Stimulated activated naive CD8-positive, alpha-beta T cell treated with anti-CD3 and anti-CD28 coated beads, Interleukin-15, amount 100 ng/mL, for 72 hours (primary cell): ENCODE data around the gene MAPKAP1.
"Not testable (repeated sequence)": the region's sequence is repeated elsewhere in the genome, so short reads cannot be mapped to it uniquely, and the experiment has no call there.

Experiments used
- ATAC-seq: fragments of 150-1000 bp; cut with Tn5 transposase; 2 replicates; pipeline ENCODE4 v1.10.0; 2021; ENCODE audit warnings: mild to moderate bottlenecking, moderate library complexity
- DNase-seq, 2 donors: peaks; one replicate each; pipeline ENCODE4 v3.0.0; 2021 to 2022
- H3K27ac Mint-ChIP-seq, 2 donors: one replicate each; pipeline ENCODE4 v1.8.0; 2022; ENCODE audit warnings: mild to moderate bottlenecking in 2 of 2, mixed read lengths in 2 of 2, moderate library complexity in 2 of 2
- H3K27me3 Mint-ChIP-seq: one replicate; pipeline ENCODE4 v1.8.0; 2022; ENCODE audit warnings: mixed read lengths
- H3K4me1 Mint-ChIP-seq: one replicate; pipeline ENCODE4 v1.8.0; 2022; ENCODE audit warnings: mild to moderate bottlenecking, mixed read lengths
- H3K4me3 Mint-ChIP-seq, 2 donors: one replicate each; pipeline ENCODE4 v1.8.0; 2022; ENCODE audit warnings: mild to moderate bottlenecking in 2 of 2, mixed read lengths in 2 of 2, moderate library complexity in 1 of 2
- H3K9me3 Mint-ChIP-seq, 2 donors: one replicate each; pipeline ENCODE4 v1.8.0; 2022; ENCODE audit warnings: mixed read lengths in 2 of 2

The MAPKAP1 gene

DNA sequence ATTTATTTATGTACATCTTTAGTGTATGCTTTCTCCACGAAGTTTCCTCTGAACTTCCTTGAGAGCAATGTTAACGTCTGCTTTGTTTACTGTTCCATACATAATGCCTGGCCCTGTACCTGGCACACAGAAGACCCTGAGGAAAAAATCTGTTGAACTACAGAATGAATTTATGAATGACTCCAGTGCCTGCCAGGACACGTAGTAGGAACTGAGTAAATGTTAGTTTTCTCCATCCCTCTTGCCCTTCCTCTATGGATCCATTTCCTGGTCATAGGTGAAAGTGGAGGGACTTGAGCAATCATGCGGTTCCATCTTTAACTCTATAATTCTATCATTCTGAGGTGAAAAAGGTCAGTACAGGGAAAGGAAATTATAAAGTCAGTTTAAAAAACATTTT, 117.7 kb downstream of the MAPKAP1 start:
- no peak for ATAC-seq
- DNase-seq, result no peak
- Mint-ChIP-seq H3K27me3 (no peaks in the 10 kb centered on the region), H3K4me3 (no peak overlapping the region), H3K9me3 (no peaks in the 10 kb centered on the region), H3K4me1 (peaks cover 33% of the 10 kb centered on the region), H3K27ac (no peak overlapping the region)

DNA sequence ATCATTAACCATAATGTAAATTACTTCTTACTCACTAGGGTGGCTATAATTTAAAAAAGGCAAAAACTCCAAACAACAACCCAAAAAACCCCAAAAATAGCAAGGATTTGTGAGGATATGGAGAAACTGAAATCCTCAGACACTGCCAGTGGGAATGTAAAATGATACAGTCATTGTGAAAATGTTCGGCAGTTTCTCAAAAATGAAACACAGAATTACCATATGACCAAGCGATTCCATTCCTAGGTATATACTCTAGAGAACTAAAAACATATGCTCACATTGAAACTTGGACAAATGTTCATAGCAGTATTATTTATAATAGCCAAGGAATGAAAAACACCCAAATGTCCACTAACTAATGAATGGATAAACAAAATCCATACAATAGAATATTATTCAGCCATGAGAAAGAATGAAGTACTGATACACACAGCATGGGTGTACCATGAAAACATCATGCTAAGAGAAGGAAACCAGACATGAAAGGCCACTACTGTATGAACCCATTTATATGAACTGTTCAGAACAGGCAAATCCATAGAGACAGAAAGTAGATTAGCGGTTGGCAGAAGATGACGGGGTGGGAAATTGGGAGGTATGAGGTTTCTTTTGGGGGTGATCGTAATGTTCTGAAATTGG, 119.1 kb downstream of the MAPKAP1 start:
- no peak overlapping the region for H3K4me3 Mint-ChIP-seq
- DNase-seq (no peak), ATAC-seq (no peak)
- H3K27me3 Mint-ChIP-seq, result no peaks in the 10 kb centered on the region
- H3K4me1 Mint-ChIP-seq, result peaks cover 24% of the 10 kb centered on the region
- no peak overlapping the region for H3K27ac Mint-ChIP-seq
- no peaks in the 10 kb centered on the region for H3K9me3 Mint-ChIP-seq

DNA sequence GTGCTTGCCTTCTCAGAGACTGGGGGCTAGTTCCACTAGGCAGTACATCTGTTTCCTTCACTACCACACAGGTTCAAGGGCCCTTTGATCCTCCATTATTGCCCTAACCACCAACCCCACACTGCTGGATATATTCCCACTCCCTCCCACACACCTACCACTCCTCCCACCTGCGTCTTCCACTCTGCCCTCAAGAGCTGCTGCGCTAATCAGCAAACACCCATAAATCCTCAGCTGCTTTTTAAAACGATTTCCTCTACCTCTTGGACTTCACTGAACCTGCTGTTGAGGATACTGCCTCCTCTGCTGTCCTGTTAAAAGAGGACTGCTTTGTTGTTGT, 120.9 kb downstream of the MAPKAP1 start:
- H3K27ac Mint-ChIP-seq, result no peak overlapping the region
- no peaks in the 10 kb centered on the region for H3K9me3 Mint-ChIP-seq

DNA sequence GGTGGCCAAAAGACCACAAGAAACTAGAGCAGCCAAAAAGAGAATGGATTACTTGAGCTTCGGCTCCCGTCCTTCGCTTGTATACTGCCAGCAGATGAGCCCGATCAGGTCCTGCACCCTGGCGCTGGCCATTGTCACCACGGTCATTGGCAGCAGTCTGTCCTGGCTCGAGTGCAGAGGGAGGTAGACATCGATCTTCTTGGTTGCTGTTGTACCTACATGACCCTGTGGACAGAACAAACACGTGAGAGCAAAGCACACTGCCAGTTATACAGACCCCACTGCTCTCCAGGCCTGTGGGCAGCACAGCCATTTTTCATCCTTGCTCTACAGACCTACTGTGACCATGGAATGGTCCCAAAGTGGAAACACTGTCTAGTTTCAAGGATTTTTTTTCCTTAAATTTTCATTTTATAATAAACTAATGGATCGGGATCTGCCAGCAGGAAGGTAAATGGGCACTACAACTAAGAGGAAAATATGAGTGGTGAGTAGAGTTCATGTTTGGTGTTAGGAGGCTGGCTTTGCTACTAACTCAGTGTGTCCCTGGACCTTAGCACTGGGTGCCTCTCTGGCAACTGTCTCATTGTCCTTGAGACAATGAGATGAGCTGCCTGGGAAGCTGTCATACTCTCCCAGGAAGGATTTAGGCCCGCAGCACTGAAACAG, 121.4 kb downstream of the MAPKAP1 start:
- H3K9me3 Mint-ChIP-seq, result no peaks in the 10 kb centered on the region
- peaks cover 24% of the 10 kb centered on the region for H3K4me1 Mint-ChIP-seq
- no peaks in the 10 kb centered on the region for H3K27me3 Mint-ChIP-seq
- H3K4me3 Mint-ChIP-seq, result no peak overlapping the region
- ATAC-seq (no peak), DNase-seq (no peak)
- no peak overlapping the region for H3K27ac Mint-ChIP-seq

More for the DNA sequence above, 120.9 kb downstream of the MAPKAP1 start:
- no peak overlapping the region for H3K4me3 Mint-ChIP-seq
- H3K27me3 Mint-ChIP-seq, result no peaks in the 10 kb centered on the region
- ATAC-seq, result no peak
- DNase-seq, result no peak
- peaks cover 24% of the 10 kb centered on the region for H3K4me1 Mint-ChIP-seq

DNA sequence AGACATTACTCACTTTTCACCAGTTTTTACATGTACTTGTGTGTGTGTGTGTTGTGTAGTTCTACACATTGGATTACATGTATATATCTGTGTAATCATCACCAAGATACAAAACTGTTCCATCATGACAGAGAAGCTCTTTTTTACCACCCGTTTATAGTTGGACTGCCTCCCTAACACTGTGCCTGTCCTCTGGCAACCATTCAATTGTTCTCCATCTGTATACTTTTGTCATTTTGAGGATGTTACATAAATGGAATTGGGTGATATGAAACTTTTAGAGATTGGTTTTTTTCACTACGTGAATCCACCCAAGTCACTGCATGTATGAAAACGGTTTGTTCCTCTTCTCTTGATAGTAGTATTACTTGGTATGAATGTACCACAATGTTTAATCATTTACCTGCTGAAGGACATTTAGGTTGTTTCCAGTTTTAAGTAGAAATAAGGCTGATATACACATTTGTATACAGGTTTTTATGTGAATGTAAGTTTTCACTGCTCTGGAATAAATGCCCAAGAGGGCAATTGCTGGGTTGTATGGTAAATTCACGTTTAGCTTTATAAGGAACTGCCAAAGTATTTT, 126.2 kb downstream of the MAPKAP1 start:
- Mint-ChIP-seq H3K27me3 (no peaks in the 10 kb centered on the region), H3K4me3 (no peak overlapping the region), H3K9me3 (no peaks in the 10 kb centered on the region), H3K4me1 (peaks cover under 1% of the 10 kb centered on the region), H3K27ac (no peak overlapping the region)
- ATAC-seq, result no peak
- DNase-seq, result no peak

DNA sequence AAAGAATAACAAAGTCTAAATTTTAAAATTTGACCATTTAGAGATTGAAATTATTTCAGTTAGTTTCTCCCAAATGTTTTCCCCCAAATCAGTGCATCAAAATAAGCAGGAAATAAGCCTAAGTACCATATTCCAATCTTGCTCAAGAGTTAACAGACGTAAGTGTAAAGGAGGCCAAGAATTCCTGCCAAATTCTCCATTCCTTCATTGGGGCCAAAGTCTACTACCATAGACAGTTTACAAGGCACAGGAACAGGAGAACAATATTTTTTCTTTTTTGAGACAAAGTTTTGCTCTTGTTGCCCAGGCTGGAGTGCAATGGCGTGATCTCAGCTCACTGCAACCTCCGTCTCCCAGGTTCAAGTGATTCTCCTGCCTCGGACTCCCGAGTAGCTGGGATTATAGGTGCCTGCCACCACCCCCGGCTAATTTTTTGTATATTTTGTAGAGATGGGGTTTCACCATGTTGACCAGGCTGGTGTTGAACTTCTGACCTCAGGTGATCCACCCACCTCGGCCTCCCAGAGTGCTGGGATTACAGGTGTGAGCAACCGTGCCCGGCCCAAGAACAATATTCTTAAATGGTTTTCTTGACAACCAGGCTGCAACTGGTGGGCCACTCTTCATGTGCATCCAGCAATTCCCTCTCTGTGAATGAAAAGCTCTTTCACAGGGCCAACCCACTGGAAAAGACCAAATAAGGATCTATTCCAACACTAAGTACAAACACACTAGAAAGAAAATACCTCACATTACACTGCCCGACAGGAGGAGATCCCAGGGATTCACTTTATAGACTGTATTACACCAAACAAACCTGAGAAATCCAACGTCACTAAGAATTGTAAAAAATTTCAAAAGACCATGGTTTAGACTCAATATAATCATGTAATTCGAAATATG, 127.7 kb downstream of the MAPKAP1 start:
- ATAC-seq, result no peak
- Mint-ChIP-seq H3K4me1 (no peaks in the 10 kb centered on the region), H3K4me3 (no peak overlapping the region), H3K9me3 (peaks cover 3 to 4% of the 10 kb centered on the region in 2 donors), H3K27me3 (no peaks in the 10 kb centered on the region), H3K27ac (no peak overlapping the region)
- DNase-seq, result no peak

DNA sequence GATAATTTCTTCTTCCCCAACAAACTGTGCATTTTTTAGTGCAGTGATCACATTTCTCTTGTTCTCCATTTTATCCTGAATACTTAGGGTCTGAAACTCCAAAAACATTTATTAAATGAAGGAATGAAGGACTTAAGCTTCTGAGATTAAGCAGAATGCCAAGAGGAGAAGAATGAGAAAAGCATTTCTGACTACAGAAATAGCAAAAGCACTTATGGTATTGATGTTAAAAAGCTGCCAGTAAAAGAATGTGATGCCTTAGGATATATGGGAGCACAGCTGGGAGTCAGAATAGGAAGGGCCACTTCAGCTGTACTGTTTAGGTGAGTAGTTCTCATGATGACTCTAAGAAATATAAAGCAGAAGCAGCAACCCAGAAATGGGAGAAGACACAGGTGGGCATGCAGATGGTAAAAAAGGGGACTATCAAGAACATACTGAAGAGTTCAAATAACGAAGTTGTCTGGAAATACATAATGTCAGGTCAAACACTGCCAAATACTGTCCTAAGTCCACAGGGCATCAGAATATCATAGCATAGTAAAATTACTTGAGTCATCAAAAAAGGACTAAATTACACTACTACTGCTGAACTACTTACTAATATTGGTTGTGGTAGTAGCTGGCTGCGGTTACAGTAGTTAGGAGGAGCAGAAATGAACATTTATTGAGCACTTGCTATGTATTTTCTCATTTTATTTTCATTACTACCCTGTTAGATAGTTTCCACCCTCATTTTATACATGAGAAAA, 132.7 kb downstream of the MAPKAP1 start:
- Mint-ChIP-seq H3K27ac (no peak overlapping the region), H3K27me3 (no peaks in the 10 kb centered on the region)

DNA sequence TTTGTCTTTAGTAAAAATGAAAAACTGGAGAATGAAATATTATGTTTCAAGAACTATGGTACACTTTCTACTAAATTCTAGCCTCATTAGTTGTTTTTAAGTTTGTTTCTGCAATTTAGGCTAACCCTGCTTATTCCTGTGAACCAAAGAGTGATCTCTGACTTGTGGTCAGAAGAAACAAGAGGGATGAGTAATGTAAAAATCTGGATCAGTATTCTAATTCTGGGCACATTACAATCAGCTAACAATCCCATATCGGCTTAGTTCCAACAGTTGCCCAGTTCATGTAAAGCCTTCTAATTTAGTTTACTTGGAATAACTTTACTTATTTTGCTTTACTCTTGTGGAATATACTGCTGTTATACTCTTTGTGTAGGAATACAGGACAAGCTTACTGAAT, 134.5 kb downstream of the MAPKAP1 start:
- DNase-seq, H3K4me1 Mint-ChIP-seq, H3K4me3 Mint-ChIP-seq, H3K27me3 Mint-ChIP-seq, ATAC-seq, H3K27ac Mint-ChIP-seq: not testable (repeated sequence)
- H3K9me3 Mint-ChIP-seq, result peaks cover 13 to 17% of the 10 kb centered on the region in 2 donors

More for the DNA sequence above, 132.7 kb downstream of the MAPKAP1 start:
- Mint-ChIP-seq H3K4me1 (no peaks in the 10 kb centered on the region), H3K9me3 (peaks cover 13 to 17% of the 10 kb centered on the region in 2 donors), H3K4me3 (no peak overlapping the region)
- DNase-seq (no peak), ATAC-seq (no peak)

DNA sequence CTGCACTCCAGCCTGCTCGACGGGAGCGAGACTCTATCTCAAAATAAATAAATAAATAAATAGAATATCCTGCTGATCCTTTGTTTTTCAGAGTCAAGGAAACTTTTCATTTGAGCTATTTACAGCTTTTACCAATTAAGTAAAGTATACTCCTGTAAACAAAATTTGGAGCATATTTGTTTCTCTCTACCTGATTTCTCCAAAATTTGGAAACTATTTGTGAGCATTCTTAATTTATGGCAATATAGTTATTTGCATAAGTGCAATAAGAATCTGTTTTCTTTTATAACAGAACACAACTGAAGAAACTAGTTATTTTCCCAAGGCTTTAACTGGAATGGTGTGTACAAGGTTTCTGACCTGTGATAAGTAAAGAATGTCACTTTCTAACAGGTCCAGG, 135.2 kb downstream of the MAPKAP1 start:
- H3K27ac Mint-ChIP-seq, DNase-seq, H3K4me1 Mint-ChIP-seq, ATAC-seq, H3K4me3 Mint-ChIP-seq, H3K27me3 Mint-ChIP-seq: not testable (repeated sequence)
- H3K9me3 Mint-ChIP-seq, result peaks cover 13 to 17% of the 10 kb centered on the region in 2 donors

DNA sequence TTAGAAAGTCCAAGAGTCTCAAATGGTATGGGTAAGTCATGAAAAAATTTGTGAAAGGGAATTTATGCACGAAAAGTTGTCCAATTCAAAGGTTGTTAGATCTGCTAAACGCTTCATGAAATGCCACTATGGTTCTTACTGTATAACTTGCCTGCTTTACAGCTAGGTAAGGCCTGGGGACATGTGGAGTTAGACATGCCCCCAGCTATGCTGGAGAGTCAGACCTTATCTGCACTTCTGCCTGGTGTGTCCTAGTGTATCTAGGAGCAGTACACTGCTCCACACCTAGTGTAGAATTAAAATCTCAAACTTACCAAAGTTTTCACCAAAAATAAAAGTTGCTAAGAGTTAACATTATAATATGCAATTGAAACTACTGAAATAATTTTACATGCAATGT, 136.8 kb downstream of the MAPKAP1 start:
- Mint-ChIP-seq H3K4me3 (no peak overlapping the region), H3K9me3 (peaks cover 13 to 17% of the 10 kb centered on the region in 2 donors), H3K27me3 (no peaks in the 10 kb centered on the region), H3K27ac (no peak overlapping the region), H3K4me1 (peaks cover 5% of the 10 kb centered on the region)
- ATAC-seq, result no peak
- DNase-seq, result no peak

DNA sequence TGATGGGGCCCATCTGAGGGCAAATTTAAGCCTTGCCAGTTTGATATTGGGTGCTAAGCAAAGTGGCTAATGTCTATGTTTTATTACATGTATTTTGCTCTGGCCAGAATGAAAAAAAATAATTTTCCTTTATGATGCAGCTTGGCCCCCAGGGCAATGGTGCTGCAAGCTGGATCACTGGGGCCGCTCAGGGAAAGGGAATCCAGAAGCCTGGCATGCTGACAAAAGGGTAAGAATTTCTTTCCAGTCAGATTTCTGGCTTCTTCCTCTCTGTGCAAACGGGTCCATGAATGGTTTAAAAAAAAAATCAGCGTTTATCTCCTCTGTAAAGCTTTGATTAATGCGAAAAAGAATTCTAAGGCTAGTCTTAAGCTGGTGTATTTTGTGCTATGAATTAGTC, 138.4 kb downstream of the MAPKAP1 start:
- Mint-ChIP-seq H3K27ac (no peak overlapping the region), H3K9me3 (peaks cover 4 to 6% of the 10 kb centered on the region in 2 donors), H3K4me3 (no peak overlapping the region), H3K27me3 (no peaks in the 10 kb centered on the region), H3K4me1 (peaks cover 5% of the 10 kb centered on the region)
- DNase-seq (no peak), ATAC-seq (no peak)

DNA sequence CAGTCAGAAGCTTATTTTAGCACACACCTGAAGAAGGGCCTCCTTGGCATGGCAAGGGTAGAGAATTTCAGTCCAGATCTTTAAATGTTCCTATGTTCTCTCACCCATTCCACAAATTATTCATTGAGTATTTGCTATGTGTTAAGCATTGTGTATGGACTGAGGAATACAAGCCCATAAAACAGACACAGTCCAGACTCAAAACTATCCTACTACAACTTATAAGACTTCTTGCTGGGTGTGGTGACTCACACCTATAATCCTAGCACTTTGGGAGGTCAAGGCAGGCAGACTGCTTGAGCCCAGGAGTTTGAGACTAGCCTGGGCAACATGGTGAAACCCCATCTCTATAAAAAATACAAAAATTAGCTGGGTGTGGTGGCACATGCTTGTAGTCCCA, 141.0 kb downstream of the MAPKAP1 start:
- ATAC-seq, H3K4me3 Mint-ChIP-seq, H3K27ac Mint-ChIP-seq, H3K27me3 Mint-ChIP-seq, DNase-seq, H3K9me3 Mint-ChIP-seq: not testable (repeated sequence)
- H3K4me1 Mint-ChIP-seq, result peaks cover 18% of the 10 kb centered on the region

DNA sequence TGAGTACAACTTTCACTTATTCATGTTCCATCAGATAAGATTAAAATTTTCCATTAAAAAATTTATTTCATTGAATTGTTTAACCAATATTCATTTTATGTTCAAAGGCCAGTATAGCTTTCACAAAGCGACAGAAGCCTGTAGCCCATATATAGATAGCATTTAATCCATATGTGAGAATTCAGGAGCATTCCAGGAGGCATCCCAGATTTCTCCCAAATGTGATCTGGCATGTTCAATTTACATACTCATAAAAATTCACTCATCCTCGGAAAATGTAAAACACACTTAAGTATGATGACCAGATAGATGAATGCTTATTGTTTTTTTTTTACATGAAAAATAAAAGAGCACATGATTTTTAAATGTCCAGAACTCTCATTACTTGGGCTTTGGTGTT, 141.9 kb downstream of the MAPKAP1 start:
- no peaks in the 10 kb centered on the region for H3K9me3 Mint-ChIP-seq
- H3K27ac Mint-ChIP-seq, result no peak overlapping the region
- H3K4me1 Mint-ChIP-seq, result peaks cover 18% of the 10 kb centered on the region
- no peak overlapping the region for H3K4me3 Mint-ChIP-seq
- DNase-seq (no peak), ATAC-seq (no peak)
- H3K27me3 Mint-ChIP-seq, result no peaks in the 10 kb centered on the region

DNA sequence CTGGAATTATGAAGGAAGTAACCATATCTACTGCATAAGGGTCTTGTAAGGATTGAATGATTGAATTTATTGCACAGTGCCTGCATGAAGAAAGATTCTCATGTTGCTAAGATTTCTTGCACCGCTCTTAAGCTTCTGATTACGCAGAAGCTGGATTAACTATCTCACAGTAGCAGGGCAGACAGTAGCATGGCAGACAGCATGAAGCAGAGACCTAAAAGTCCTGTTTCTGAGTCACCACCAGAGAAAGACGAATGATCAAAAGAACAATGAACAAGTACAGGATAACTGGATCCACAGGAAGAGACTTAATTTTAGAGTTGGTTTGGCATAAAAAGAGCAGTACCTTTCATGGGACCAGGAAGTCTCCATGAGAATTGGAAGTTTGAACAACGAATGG, 142.4 kb downstream of the MAPKAP1 start:
- ATAC-seq (no peak), DNase-seq (no peak)
- H3K27ac Mint-ChIP-seq, result no peak overlapping the region
- no peak overlapping the region for H3K4me3 Mint-ChIP-seq
- no peaks in the 10 kb centered on the region for H3K9me3 Mint-ChIP-seq
- peaks cover 18% of the 10 kb centered on the region for H3K4me1 Mint-ChIP-seq
- no peaks in the 10 kb centered on the region for H3K27me3 Mint-ChIP-seq

DNA sequence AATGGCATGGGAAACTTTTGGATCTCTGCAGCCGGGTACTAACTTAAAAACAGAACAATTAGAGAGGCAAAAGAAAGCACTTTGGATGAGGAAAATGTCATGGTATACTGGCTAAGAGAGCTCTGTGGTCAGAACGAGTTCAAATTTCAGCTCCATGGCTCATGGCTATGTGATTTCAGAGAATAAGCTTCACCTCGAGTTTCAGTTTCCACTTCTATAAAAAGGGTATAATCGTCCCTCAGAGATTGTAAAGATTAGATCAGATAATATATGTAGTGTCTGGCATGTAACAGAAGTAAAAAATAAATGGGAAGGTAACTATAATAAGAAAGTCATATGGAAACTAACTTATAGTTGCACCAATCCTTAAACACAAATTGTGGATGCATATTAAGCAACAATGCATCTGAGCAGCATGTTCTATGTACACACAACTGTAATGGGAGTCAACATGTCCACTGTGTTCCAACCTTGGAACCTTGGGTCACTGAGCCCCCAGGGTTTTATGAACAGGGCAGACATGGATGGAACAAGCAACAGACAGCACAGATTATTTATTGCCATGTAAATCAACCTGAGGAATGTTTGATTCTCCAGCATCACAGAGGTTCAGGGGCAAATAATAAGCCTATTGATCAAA, 145.4 kb downstream of the MAPKAP1 start:
- H3K27ac Mint-ChIP-seq, result peak overlapping the region; percentile 22 to 69
- peaks cover 13% of the 10 kb centered on the region for H3K4me1 Mint-ChIP-seq
- H3K27me3 Mint-ChIP-seq, result no peaks in the 10 kb centered on the region
- no peak for DNase-seq
- peak; percentile 59 for ATAC-seq
- no peaks in the 10 kb centered on the region for H3K9me3 Mint-ChIP-seq
- H3K4me3 Mint-ChIP-seq, result peak overlapping the region; percentile 10 to 21
